Tibial nerve (tissue), 4 donors: ENCODE measurements around the gene PPP4R4. TPM values are rescaled to one million over a fixed set of nuclear protein-coding genes. Genes with fewer than 3 reads are reported as not detected.
"Not testable (repeated sequence)": the region's sequence is repeated elsewhere in the genome, so short reads cannot be mapped to it uniquely, and the experiment has no call there.

Experiments used
- DNase-seq, 2 donors: peaks; one replicate each; pipeline ENCODE4 v3.0.0-alpha.2; 2019; ENCODE audit warnings: low spot score in 2 of 2
- H3K27ac ChIP-seq, 4 donors: fragments of 200-600 bp; sonication (generic) in 3 of 4; one replicate each; pipeline ENCODE4 v1.5.1; 2017 to 2019; ENCODE audit warnings: mild to moderate bottlenecking in 1 of 4
- H3K27me3 ChIP-seq, 2 donors: fragments of 200-600 bp; sonication (generic) in 1 of 2; one replicate each; pipeline versions ENCODE4 v1.5.1 to v1.6.0; 2017 to 2019
- H3K36me3 ChIP-seq, 3 donors: fragments of 200-600 bp; sonication (generic); one replicate each; pipeline ENCODE4 v1.5.1; 2018 to 2019
- H3K4me1 ChIP-seq, 4 donors: fragments of 200-600 bp; sonication (generic) in 3 of 4; one replicate each; pipeline ENCODE4 v1.5.1; 2017 to 2019
- H3K4me3 ChIP-seq, 4 donors: fragments of 200-600 bp; sonication (generic) in 3 of 4; one replicate each; pipeline ENCODE4 v1.5.1; 2017 to 2019; ENCODE audit warnings: mild to moderate bottlenecking in 1 of 4, moderate library complexity in 1 of 4
- H3K9me3 ChIP-seq, 4 donors: fragments of 200-600 bp; sonication (generic) in 3 of 4; one replicate each; pipeline ENCODE4 v1.5.1; 2017 to 2019
- EP300 ChIP-seq, 2 donors: sonication (generic); formaldehyde crosslinking; IDR thresholded peaks; one replicate each; pipeline ENCODE4 v1.6.1; 2017; ENCODE audit warnings: antibody characterized with exemption in 2 of 2, mild to moderate bottlenecking in 1 of 2
- POLR2A ChIP-seq, 2 donors: fragments of 450-650 bp; IDR thresholded peaks; one replicate each; pipeline ENCODE4 v1.6.1; 2017; ENCODE audit warnings: antibody characterized with exemption in 2 of 2, mild to moderate bottlenecking in 2 of 2, moderate library complexity in 2 of 2
- WGBS, 2 donors: methylation state at CpG; one replicate each; pipeline ENCODE4 v1.1.5; 2018; 5-methylcytosine and 5-hydroxymethylcytosine counted together
- total RNA-seq, 4 donors: library from RNA; depleted of rRNA; stranded (reverse); fragments of >200 nt; gene quantifications; one replicate each; pipeline ENCODE4 v1.1.0, GENCODE V29; 2016
- TF ChIP-seq, protein P1 (sequence below), 5 experiments: fragments of 200-600 bp in 3 of 5; fragments of 450-650 bp in 2 of 5; sonication (generic) in 3 of 5; IDR thresholded peaks; one replicate each; pipeline ENCODE4 v1.5.1; 2016 to 2019; ENCODE audit warnings: antibody characterized with exemption in 5 of 5, mild to moderate bottlenecking in 3 of 5, moderate library complexity in 2 of 5

Gene PPP4R4
- total RNA-seq, 4 donors from 2014 or later: 1.2 to 9.0 (median 3.4) TPM

DNA sequence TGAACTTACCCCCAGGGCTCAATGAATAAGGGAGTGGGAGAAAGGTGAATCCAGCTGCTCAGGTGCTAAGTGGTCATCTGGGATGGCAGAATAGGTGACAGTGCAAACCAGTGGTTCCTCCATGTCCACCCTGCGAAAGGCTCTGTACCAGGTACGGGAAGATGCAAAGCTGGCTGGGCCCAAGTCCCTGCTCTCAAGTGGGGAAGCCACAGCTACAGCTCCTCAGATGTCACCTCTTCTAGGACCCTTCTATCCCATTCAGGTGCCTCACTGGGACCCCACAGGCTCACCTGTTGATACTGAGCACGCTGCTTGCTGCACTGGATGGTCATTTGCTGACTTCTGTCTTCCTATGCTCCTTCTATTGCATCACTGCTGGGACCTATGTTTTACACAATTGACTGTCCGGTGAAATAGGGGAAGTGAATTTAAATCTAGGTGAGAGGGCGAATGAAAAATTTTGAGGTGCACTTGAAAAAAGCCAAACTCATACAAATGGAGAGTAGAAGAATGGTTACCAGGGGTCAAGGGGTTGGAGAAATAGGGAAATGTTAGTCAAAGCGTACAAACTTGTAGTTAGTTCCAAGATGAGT is 20.3 kb upstream of the PPP4R4 start:
- Histone ChIP-seq H3K36me3 (no peaks in the 10 kb centered on the region), H3K4me3 (no peak overlapping the region), H3K27ac (no peak overlapping the region), H3K27me3 (peaks cover 0 to 5% of the 10 kb centered on the region in 2 donors), H3K4me1 (no peaks in the 10 kb centered on the region), H3K9me3 (no peaks in the 10 kb centered on the region)
- WGBS, 2 donors: 84 to 85% methylated on average over 6 of the region's 6 CpGs
- no peak for DNase-seq
- TF ChIP-seq, protein P1, sequence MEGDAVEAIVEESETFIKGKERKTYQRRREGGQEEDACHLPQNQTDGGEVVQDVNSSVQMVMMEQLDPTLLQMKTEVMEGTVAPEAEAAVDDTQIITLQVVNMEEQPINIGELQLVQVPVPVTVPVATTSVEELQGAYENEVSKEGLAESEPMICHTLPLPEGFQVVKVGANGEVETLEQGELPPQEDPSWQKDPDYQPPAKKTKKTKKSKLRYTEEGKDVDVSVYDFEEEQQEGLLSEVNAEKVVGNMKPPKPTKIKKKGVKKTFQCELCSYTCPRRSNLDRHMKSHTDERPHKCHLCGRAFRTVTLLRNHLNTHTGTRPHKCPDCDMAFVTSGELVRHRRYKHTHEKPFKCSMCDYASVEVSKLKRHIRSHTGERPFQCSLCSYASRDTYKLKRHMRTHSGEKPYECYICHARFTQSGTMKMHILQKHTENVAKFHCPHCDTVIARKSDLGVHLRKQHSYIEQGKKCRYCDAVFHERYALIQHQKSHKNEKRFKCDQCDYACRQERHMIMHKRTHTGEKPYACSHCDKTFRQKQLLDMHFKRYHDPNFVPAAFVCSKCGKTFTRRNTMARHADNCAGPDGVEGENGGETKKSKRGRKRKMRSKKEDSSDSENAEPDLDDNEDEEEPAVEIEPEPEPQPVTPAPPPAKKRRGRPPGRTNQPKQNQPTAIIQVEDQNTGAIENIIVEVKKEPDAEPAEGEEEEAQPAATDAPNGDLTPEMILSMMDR (IDR thresholded peaks at IDR 0.05): no peak
- TF ChIP-seq EP300 (IDR thresholded peaks at IDR 0.05): no peak
- TF ChIP-seq POLR2A (IDR thresholded peaks at IDR 0.05): no peak

DNA sequence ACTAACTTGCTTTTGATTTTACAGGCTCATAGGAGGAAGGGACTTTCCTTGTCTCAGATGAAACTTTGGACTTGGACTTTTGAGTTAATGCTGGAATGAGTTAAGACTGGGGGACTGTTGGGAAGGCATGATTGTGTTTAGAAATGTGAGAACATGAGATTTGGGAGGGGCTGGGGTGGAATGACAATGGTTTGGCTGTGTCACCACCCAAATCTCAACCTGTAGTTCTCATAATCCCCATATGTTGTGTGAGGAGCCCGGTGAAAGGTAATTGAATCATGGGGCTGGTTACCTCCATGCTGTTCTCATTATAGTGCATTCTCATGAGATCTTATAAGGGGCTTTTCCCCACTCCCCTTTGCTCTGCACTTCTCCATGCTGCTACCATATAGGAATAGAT is 18.0 kb upstream of the PPP4R4 start:
- H3K27me3 ChIP-seq, H3K4me1 ChIP-seq, H3K27ac ChIP-seq, H3K9me3 ChIP-seq, DNase-seq, H3K4me3 ChIP-seq, H3K36me3 ChIP-seq: not testable (repeated sequence)
- WGBS, 2 donors: 88 to 95% methylated on average over 1 of the region's 1 CpG

DNA sequence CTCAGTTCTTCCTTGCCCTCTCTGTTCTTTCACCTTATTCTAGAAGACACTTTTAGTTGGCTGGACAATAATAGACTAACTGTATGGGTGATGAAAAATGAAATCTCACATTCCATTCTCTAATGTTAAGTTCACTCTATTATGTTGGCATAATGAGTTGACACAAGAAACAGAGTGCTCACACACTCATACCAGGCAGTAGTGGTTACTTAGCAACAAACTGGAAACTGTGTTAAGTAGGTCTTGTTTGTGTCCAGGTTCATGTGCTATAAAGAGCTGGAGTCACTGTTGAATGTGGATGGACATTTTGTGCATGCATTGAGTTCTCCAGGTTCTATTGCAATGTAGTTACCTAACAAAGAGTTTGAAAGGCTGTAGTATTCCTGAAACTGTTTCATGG is 16.9 kb upstream of the PPP4R4 start:
- H3K27me3 ChIP-seq: peaks cover 0 to 5% of the 10 kb centered on the region in 2 donors
- no peak for DNase-seq
- TF ChIP-seq, protein P1 (IDR thresholded peaks at IDR 0.05): no peak
- TF ChIP-seq EP300 (IDR thresholded peaks at IDR 0.05): no peak
- no peak for TF ChIP-seq POLR2A (IDR thresholded peaks at IDR 0.05)

DNA sequence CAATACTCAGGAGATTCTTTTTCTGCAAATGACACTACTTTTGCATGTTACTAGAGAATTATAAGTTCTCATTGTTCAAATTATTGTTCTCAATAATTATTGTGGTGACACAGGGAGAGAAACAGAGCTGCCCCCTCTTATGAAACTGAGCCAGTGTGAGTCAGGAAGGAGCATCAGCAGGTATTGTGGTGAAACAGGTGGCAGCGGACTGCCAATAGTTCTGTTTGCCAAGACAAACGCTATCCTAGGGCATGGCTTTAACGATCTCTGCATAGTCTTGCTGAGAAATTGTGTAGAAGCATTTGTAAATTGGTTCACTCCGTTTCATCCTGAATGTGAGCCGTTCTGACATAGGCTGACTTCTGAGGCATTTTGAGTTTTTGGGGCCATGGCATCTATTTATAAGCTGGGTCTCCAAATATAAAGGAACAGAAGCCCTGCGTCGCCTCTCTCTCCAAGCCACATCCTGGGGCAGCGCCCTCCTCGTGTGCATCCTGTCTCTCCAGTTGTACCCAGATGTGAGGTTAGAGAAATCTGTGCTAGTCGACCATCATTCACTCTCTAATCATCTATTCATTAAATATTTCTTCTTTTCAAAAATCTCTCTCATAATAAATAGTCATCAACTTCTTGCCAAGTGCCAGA is 15.8 kb upstream of the PPP4R4 start:
- no peak overlapping the region for H3K27ac ChIP-seq
- no peak for DNase-seq
- no peak overlapping the region for H3K4me3 ChIP-seq
- H3K9me3 ChIP-seq: no peaks in the 10 kb centered on the region
- H3K4me1 ChIP-seq: peaks cover 0 to 9% (median 0%) of the 10 kb centered on the region in 4 donors
- TF ChIP-seq, protein P1 (IDR thresholded peaks at IDR 0.05): no peak
- TF ChIP-seq POLR2A (IDR thresholded peaks at IDR 0.05) (no peak), EP300 (IDR thresholded peaks at IDR 0.05) (no peak)
- 60 to 69% methylated on average over 10 of the region's 10 CpGs for WGBS, 2 donors
- no peaks in the 10 kb centered on the region for H3K36me3 ChIP-seq
- H3K27me3 ChIP-seq: peaks cover 0 to 5% of the 10 kb centered on the region in 2 donors

More for the DNA sequence above, 16.9 kb upstream of the PPP4R4 start:
- no peaks in the 10 kb centered on the region for H3K36me3 ChIP-seq
- no peaks in the 10 kb centered on the region for H3K9me3 ChIP-seq
- H3K4me1 ChIP-seq: peaks cover 0 to 7% (median 0%) of the 10 kb centered on the region in 4 donors
- H3K4me3 ChIP-seq: no peak overlapping the region
- H3K27ac ChIP-seq: no peak overlapping the region

DNA sequence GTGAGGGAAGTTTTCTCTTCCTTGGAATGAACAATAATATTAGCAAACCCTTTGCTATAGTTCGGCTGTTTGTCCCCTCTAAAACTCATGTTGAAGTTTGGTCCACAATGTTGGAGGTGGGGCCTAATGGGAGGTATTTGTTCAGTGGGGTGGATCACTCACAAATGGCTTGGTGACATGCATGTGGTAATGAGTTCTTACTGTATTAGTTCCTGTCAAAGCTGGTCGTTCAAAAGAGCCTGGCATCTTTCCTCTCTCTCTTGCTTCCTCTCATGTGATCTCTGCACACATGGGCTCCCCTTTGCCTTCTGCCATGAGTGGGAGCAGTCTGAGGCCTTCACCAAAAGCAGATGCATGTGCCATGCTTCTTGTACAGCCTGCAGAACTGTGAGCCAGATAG is 13.1 kb upstream of the PPP4R4 start:
- WGBS, 2 donors: 41 to 46% methylated on average over 2 of the region's 2 CpGs
- H3K9me3 ChIP-seq: no peaks in the 10 kb centered on the region

More for the DNA sequence above, 13.1 kb upstream of the PPP4R4 start:
- no peak for DNase-seq
- Histone ChIP-seq H3K4me1 (peaks cover 0 to 18% (median 0%) of the 10 kb centered on the region in 4 donors), H3K36me3 (no peaks in the 10 kb centered on the region), H3K4me3 (no peak overlapping the region), H3K27ac (no peak overlapping the region), H3K27me3 (peaks cover 0 to 18% of the 10 kb centered on the region in 2 donors)
- TF ChIP-seq, protein P1 (IDR thresholded peaks at IDR 0.05): no peak
- TF ChIP-seq EP300 (IDR thresholded peaks at IDR 0.05) (no peak), POLR2A (IDR thresholded peaks at IDR 0.05) (no peak)
